Fibroblast of mammary gland (primary cell): ENCODE measurements around the gene LRRC32.

Experiments
- DNase-seq: peaks from one replicate; pipeline ENCODE4 v3.0.0-alpha.2; 2010; ENCODE audit warnings: low read depth
- H3K4me3 ChIP-seq: 2 replicates; pipeline ENCODE4 v1.5.1; 2011; ENCODE audit warnings: low read depth, mild to moderate bottlenecking, low read length, moderate library complexity; ENCODE audit not compliant: control insufficient read depth
- TF ChIP-seq, protein P1 (sequence below): conservative IDR thresholded peaks from 2 replicates; pipeline ENCODE4 v1.5.1; 2011; ENCODE audit warnings: low read depth, low read length, inconsistent platforms; ENCODE audit not compliant: control insufficient read depth, insufficient read depth

Gene LRRC32

GRCh38 chr11:76669901-76670484 lies 554 bp downstream of the LRRC32 start:
- TF ChIP-seq, protein P1, sequence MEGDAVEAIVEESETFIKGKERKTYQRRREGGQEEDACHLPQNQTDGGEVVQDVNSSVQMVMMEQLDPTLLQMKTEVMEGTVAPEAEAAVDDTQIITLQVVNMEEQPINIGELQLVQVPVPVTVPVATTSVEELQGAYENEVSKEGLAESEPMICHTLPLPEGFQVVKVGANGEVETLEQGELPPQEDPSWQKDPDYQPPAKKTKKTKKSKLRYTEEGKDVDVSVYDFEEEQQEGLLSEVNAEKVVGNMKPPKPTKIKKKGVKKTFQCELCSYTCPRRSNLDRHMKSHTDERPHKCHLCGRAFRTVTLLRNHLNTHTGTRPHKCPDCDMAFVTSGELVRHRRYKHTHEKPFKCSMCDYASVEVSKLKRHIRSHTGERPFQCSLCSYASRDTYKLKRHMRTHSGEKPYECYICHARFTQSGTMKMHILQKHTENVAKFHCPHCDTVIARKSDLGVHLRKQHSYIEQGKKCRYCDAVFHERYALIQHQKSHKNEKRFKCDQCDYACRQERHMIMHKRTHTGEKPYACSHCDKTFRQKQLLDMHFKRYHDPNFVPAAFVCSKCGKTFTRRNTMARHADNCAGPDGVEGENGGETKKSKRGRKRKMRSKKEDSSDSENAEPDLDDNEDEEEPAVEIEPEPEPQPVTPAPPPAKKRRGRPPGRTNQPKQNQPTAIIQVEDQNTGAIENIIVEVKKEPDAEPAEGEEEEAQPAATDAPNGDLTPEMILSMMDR, result no peak
- peak; percentile 82 for DNase-seq

DNA sequence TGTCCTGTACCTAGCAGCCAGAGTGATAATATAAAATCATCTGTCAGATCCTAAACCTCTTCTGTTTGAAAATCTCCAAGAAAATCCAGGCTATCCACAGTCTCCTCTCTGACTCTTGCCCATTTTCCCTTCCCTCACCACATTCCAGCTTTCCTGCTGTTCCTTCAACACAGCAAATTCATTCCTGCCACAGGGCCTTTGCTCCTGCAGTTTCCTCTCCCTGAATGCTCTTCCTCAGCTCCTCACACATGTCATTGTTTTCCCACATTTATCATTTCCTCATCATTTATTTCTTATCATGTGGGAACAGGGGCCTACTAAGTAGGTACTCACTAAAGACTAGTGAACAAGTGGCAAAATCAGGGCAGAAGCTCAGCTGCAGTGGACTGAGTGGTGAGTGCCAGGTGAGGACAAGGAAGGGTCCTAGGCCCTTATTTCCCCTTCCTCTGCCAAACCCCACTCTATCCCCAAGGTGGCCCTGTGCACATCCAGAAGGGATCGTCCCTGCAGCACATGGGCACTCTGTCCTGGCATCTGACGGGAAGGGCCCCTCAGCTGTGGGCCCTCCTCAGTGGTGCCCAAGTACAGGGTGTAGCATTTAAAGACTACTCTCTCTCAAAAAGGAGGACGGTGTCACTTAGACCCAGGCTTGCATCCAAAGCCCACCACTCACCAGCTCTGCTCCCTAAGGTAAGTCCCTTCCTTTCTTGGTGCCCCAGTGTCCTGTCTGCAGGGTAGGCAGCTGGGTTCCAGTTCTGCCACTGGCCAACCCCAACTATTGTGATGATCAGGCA lies 2.0 kb downstream of the LRRC32 start:
- DNase-seq, result no peak
- TF ChIP-seq, protein P1, result no peak
- H3K4me3 ChIP-seq, result no peak overlapping the region

More at GRCh38 chr11:76669901-76670484, 554 bp downstream of the LRRC32 start:
- peak overlapping the region; percentile 42 for H3K4me3 ChIP-seq

DNA sequence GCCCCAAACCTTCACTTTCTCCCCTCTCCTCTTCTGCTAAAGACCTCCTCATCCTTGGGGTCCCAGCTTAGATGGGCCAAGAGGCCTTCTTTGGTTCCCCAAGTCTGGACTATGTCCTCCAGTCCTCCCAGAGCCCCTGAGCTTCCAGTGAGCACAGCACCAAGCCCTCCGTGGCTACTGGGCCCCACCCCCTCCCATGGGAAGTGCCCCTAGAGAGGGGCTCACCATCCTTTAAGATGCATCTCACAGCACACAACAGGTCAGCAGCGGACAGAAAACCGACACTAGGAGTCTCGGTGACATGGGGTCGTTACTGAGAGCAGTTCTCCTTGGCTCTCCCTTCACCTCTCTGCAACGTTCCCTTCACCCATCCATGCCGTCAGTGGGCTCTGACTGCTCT lies 2.7 kb downstream of the LRRC32 start:
- TF ChIP-seq, protein P1, result no peak
- DNase-seq, result no peak
- H3K4me3 ChIP-seq, result no peak overlapping the region

DNA sequence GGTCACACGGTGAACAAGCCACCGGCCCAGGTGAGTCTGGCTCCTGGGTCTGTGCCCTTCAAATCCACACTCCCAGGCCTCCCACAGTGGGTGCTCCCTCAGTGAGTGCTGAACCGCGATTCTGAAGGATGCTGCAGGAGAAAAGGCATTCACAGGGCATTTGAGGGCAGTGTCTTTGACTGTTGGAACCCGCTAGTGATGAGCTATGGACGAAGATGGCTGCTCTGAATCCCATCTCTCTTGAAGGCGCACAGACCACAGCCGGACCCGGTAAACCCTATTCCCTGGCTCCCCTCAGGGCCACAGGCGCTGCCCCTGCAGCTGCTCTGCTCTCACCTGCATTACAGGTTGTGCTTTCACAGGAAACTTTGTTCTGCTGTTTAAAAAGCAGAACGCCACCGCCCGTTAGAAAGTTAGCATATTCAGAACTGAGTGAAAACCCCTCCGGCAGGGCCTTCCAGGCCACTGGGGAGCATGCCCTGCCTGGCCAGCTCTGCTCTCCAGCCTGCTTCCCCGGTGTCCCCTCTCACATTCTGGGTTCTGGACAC lies 3.2 kb downstream of the LRRC32 start:
- TF ChIP-seq, protein P1, result no peak
- no peak overlapping the region for H3K4me3 ChIP-seq
- no peak for DNase-seq

- TF ChIP-seq, protein P1, result no peak
- DNase-seq, result no peak
- H3K4me3 ChIP-seq, result no peak overlapping the region
These were observed 3.7 kb downstream of the LRRC32 start for GRCh38 chr11:76666830-76667229.

- TF ChIP-seq, protein P1, result no peak
- peak; percentile 20 for DNase-seq
- H3K4me3 ChIP-seq, result no peak overlapping the region
These were observed 4.1 kb downstream of the LRRC32 start for GRCh38 chr11:76666408-76666807.
